GM19351 (cell line): Measurements from ENCODE around the gene AMIGO3.

Source experiments
- ATAC-seq: cut with Tn5 transposase; IDR thresholded peaks from one replicate; pipeline ENCODE4 v1.9.1; 2021; ENCODE audit warnings: mild to moderate bottlenecking, moderate library complexity; ENCODE audit not compliant: unreplicated experiment

AMIGO3 gene

GRCh38 chr3:49671291-49672288, 47.9 kb downstream of the AMIGO3 start:
- ATAC-seq, result no peak

GRCh38 chr3:49670940-49671290, 48.6 kb downstream of the AMIGO3 start:
- ATAC-seq, result no peak

GRCh38 chr3:49669352-49669751, 50.1 kb downstream of the AMIGO3 start:
- ATAC-seq, result no peak

- ATAC-seq, result no peak
Measured at GRCh38 chr3:49668861-49669260, 50.6 kb downstream of the AMIGO3 start.

- ATAC-seq, result no peak
Measured at GRCh38 chr3:49668414-49668797, 51.1 kb downstream of the AMIGO3 start.

GRCh38 chr3:49667701-49668413, 51.6 kb downstream of the AMIGO3 start:
- no peak for ATAC-seq
